GM19099 (cell line): ENCODE measurements around the gene H19.

Experiments used
- POLR2A ChIP-seq: IDR thresholded peaks from 3 replicates; pipeline ENCODE4 v1.6.1; 2011; ENCODE audit warnings: low read depth; ENCODE audit not compliant: insufficient read length; ENCODE audit errors: extremely low read depth

The H19 gene

DNA sequence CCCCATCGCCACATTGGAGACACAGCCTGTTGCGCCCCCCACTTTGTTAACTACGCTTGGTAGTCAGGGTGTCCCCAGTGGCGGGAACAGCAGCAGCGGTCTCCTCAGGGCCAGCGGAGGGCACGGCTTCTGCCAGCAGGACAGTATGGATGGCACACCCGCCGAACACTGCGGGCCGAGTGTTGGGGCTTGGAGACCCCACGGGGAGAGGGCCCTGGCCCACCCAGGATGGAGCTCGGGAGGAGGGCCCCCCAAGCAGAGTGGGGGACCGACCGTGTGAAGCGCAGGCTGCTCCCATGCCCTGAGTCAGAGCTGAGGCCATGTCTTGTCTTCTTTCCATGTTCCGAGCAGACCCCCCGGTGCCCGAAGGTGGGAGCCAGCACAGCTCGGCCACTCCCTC lies 32.7 kb downstream of the H19 start:
- TF ChIP-seq POLR2A = no peak

DNA sequence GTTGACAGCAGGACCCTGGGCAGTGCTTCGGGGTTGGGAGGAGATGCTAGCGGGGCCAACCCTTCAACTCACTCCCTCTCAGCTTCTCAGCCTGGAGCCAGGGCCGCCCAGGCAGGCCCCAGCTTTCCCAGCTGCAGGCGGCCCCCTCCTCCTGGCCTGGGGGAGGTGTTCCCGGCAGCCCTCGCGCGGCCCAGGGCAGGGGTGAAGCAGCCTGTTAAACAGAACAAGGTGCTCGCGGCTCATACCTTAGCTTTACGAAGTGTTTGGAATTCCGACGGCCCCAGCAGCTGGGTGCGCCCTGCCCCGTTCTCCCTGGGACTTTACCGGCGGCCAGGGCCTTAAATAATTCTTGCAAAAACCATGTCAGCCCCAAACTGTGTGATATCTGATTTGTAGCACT lies 33.3 kb downstream of the H19 start:
- TF ChIP-seq POLR2A = no peak

DNA sequence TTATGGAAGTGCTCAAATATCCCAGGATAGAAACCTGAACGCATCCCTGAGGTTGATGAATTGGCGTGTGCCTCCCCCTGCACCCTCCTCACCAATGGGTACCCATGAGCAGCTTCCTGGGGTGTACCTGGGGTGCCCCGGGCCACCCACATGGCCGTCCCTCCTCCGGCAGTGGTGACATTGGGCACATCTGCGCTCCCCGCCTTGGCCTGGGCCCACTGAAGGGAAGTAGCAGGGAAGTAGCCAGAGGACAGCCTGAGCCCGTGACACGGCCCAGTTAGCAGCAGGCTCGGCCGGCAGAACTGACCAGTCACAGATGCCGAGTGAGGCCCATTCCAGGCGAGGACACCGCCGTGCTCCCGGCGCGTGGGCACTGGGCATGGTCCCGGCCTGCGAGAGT lies 33.8 kb downstream of the H19 start:
- no peak for TF ChIP-seq POLR2A

DNA sequence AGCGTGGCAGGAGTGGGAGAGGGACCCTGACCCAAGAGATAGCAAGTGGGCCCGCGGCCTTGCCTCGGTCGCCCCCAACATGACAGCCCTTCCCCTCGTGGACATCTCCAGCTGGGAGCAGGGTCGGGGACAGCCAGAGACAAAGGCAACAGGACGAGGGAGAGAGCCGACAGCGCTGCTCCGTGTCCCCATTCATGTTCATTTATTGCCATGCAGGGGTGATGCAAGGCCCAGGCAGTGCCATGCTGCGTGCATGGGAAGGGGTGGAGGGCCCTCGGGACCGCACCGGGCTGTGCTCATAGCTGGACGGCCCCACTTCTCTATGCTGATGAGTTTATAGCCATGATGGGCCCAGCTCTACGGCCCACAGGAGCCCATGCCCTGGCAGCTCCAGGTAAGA lies 37.9 kb downstream of the H19 start:
- no peak for TF ChIP-seq POLR2A

DNA sequence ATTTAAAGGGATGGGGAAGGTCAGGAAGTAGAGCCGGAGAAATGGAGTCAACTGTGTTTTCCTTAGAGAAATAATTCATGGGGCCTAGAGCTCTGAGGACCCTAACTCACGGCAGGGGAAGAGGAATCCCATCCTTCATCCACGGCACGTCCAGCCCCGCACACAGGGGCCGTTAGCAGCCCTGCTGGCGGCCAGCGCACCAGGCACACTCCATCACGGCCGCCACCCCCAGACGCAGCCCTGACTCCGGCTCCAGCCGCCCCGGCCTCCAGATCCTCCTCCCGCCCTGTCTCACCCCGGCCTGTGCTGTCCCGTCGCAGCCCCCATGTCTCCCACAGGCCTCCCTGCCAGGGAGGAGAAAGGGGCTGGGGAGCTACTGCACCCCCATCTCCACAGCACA lies 39.3 kb downstream of the H19 start:
- no peak for TF ChIP-seq POLR2A

DNA sequence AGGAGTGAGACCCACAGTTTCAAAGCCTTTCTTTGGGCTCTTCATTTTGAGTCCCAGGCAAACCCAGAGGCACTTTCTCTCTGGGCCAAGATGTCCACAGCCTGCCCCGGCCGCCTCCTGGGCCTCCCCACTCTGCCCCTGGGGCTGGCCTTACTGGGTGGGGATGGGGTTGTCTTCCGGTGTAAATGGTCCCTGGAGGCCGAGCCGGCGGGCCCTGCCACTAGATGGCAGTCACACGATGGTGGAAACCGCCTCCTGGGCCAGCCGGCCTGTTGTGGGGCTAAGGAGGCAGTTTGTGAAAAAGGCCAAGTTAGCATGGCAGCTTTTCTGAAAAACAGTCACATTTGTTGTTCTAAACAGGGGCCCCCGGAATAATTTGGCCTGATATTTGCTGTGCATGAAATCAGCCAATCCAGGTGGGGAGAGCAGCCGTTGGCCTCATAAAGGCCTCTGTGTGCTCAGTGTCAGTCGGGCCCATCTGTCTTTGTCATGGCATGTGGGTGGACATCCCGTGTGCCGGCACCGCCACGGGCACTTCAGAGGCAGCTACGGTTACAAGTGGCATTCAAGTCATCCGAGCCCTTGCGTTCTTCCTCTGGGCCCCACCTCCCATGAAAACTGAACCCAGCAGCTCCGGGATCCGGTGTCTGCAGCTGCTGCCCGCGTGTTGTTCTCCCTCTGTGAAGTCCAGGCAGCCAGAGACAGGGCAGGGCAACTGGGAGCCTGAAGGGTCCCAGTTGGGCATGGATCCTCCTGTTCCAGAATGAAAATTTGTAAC lies 44.0 kb downstream of the H19 start:
- TF ChIP-seq POLR2A = no peak

DNA sequence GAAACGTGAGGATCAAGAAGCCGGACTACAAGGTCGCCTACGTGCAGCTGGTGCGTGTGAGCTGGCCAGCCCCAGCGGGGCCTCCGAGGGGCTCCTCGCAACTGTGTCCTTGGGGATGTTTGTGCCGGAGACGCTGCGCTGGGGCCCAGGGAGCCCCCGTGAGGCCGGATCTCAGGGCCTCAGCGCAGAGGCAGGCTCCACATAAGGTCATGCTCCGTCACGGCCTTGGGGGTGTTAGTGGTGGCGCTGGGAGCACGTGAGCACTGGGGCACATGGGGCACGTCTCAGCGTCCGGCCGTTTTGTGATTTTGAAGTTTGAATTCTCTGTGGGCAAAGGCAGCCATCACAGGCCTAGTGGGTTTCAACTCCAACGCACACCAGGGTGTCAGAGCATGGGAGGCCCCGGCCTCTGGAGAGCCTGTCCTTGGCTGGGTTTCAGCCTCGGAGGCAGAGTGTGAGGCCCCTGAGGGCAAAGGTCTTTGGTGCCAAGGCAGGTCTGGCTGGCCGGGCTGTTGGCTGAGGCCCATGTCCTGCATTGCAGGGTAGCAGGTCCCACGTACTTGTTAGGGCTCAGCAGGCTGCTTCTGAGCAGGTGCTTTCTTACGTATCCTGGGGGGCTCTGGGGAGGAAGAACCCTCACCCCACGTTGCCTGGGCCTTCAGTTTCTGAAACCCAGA lies 44.7 kb downstream of the H19 start:
- TF ChIP-seq POLR2A = no peak

DNA sequence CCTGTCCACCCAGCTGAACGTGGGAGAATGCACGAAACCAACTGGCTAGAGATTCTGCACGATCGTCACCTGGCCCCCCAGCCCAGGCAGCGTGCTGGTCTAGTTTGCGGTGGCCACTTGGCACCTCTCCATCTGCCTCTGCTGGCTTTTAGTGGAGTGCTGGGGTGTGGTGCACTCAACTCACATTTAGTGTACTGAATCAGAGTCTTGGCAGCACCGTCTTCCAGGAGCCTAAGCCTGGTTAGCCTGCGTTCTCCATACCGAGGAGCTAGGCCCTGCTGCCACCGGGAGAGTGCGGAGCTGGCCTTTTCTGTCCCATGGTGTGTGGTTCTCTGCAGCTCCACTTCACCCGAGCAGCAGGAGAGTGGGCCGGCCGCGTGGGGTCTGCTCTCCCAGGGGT lies 47.7 kb downstream of the H19 start:
- TF ChIP-seq POLR2A = no peak

DNA sequence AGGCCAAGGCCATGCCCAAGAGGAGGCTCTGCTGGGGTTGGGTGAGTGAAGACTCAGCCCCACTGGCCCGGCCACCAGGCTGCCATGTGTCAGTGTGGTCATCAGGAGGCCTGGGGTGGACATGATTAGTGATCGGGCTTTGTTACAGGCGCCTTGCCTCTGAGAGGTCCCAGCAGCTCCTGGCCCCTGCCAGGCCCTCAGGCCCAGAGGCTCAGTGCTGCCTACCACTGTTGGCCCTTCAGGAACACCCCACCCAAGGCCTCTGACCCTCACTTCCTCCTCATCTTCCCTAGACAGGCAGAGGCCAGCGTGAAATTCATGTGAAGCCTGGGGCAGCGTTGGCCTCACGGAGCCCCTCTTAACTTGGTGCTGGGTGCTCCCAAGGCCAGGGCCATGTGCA lies 48.3 kb downstream of the H19 start:
- TF ChIP-seq POLR2A = no peak

DNA sequence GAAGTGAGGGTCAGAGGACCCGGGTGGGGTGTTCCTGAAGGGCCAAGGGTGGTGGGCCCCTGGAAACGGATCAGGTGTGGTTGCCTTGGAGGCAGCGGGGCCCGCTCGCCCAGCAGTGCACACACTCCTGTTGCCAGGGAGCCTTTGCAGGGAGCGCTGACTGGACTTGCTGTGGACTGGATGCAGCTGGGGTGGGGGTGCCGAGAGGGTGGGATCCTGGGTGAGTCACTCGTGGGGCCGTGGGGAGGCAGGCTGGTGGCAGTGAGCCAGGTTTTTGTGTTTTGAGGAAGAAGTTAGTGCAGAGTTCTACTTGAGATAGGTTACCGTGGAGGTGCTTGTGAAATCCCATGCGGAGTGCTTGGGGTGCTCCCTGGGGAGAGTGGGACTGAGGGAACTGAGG lies 49.3 kb downstream of the H19 start:
- TF ChIP-seq POLR2A = no peak

DNA sequence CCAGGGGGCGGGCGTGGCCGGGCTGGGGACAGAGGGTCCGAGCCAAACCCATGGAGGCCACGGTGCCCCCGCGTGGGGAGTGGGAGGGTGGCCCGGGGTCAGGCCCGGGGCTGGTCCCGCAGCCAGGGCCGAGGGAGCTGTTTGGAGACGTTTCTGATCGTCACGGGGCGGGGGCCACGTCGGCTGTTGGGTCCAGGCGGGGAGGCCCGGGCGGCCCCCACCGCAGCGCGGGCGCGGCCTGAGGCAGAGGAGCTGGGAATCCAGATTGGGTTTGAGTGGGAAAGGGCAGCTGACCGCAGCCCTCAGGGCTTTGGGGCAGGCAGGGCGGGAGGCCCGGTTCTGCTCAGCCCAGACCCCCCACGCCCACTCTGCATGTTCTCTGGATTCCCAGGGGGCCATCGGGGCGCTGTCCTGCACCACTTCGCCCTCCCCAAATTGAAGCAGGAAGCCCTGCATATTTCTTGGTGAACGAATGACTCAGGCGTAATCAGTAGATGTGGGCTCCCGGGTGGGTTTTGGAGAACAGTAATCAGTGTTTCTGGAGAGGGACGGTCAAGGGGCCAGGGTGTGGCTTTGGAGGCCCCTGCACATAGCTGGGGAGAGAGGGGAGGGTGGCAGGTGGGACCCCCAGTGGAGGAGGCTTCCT lies 49.9 kb downstream of the H19 start:
- TF ChIP-seq POLR2A = no peak

DNA sequence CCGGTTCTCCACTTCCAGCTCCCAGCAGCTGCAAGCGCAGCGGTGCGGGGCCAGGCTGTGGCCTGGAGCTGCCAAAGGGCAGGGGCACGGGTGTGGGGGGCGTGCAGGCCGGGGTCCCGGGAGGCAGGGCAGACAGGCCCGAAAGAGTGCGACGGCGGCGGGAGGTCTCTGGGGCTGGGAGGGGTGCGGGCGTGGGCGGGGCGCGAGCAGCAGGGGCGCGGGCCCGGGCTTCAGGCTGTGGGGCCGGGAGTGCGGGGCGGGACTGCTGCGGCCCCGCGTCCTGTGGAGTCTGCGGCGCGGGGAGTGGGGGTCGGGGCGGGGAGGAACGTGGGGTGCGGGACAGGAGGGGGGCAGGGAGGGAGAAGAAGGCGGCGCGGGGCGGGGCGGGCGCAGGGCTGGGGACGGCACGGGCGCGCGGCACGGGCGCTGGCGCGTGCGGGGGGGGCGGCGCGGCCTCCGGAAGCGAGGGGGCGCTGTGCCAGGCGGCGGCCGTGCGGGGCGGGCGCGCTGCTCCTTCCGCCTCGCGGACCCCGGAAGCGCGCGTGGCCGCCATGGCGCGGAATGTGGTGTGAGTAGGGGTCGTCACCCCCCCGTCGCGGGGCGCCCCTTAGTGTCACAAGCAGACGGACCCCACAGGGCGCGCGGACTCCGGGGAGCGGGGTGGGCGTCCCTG lies 50.7 kb downstream of the H19 start, which contains the start of gene MRPL23:
TSS of gene MRPL23 (plus strand) at position 521 of the 673 bp plus-strand sequence. CDS start at position 552, 31 bp downstream.
- TF ChIP-seq POLR2A = no peak
